ENCODE measurements around the gene ARHGAP15. TPM values are rescaled to one million over a fixed set of nuclear protein-coding genes. Genes with fewer than 3 reads are reported as not detected.

Gene ARHGAP15
- total RNA-seq, 1 donor from 2014 or later, result 18.5 TPM

- TF ChIP-seq CTCF (IDR thresholded peaks at IDR 0.05), result no peak
- DNase-seq (no peak), ATAC-seq (no peak)
- intact Hi-C loops (cut with DNase I), result no loop called here
- no peak overlapping the region for H3K27ac ChIP-seq
- no peaks in the 10 kb centered on the region for H3K9me3 ChIP-seq
- H3K4me1 ChIP-seq, result peaks cover 8% of the 10 kb centered on the region
- H3K27me3 ChIP-seq (ENCODE audit: low read depth), result no peaks in the 10 kb centered on the region
- no peak overlapping the region for H3K4me3 ChIP-seq
- no peaks in the 10 kb centered on the region for H3K36me3 ChIP-seq
These were observed 456.9 kb downstream of the ARHGAP15 start for GRCh38 chr2:143586119-143586518.

- DNase-seq (no peak), ATAC-seq (no peak)
- H3K27me3 ChIP-seq (ENCODE audit: low read depth), result no peaks in the 10 kb centered on the region
- no peaks in the 10 kb centered on the region for H3K9me3 ChIP-seq
- no peak overlapping the region for H3K4me3 ChIP-seq
- no peaks in the 10 kb centered on the region for H3K36me3 ChIP-seq
- no peaks in the 10 kb centered on the region for H3K4me1 ChIP-seq
- no peak for TF ChIP-seq CTCF (IDR thresholded peaks at IDR 0.05)
- intact Hi-C loops (cut with DNase I), result no loop called here
- H3K27ac ChIP-seq, result no peak overlapping the region
These were observed 459.5 kb downstream of the ARHGAP15 start for GRCh38 chr2:143588746-143589145.

GRCh38 chr2:143594161-143594560, 464.9 kb downstream of the ARHGAP15 start:
- Histone ChIP-seq H3K9me3 (no peaks in the 10 kb centered on the region), H3K4me1 (no peaks in the 10 kb centered on the region), H3K27ac (no peak overlapping the region), H3K4me3 (no peak overlapping the region), H3K27me3 (ENCODE audit: low read depth) (no peaks in the 10 kb centered on the region), H3K36me3 (no peaks in the 10 kb centered on the region)
- no peak for TF ChIP-seq CTCF (IDR thresholded peaks at IDR 0.05)
- ATAC-seq (no peak), DNase-seq (no peak)
- intact Hi-C loops (cut with DNase I), result no loop called here

GRCh38 chr2:143594745-143595144, 465.5 kb downstream of the ARHGAP15 start:
- TF ChIP-seq CTCF (IDR thresholded peaks at IDR 0.05), result no peak
- ATAC-seq (no peak), DNase-seq (no peak)
- Histone ChIP-seq H3K4me3 (no peak overlapping the region), H3K36me3 (no peaks in the 10 kb centered on the region), H3K9me3 (no peaks in the 10 kb centered on the region), H3K27me3 (ENCODE audit: low read depth) (no peaks in the 10 kb centered on the region), H3K4me1 (no peaks in the 10 kb centered on the region), H3K27ac (no peak overlapping the region)
- intact Hi-C loops (cut with DNase I), result no loop called here

GRCh38 chr2:143600116-143600515, 470.9 kb downstream of the ARHGAP15 start:
- intact Hi-C loops (cut with DNase I), result no loop called here
- Histone ChIP-seq H3K4me3 (no peak overlapping the region), H3K27me3 (ENCODE audit: low read depth) (no peaks in the 10 kb centered on the region), H3K4me1 (no peaks in the 10 kb centered on the region), H3K36me3 (no peaks in the 10 kb centered on the region), H3K27ac (no peak overlapping the region), H3K9me3 (no peaks in the 10 kb centered on the region)
- TF ChIP-seq CTCF (IDR thresholded peaks at IDR 0.05), result no peak
- DNase-seq (no peak), ATAC-seq (no peak)

GRCh38 chr2:143601828-143602227, 472.6 kb downstream of the ARHGAP15 start:
- TF ChIP-seq CTCF (IDR thresholded peaks at IDR 0.05), result no peak
- no peak for DNase-seq
- Histone ChIP-seq H3K27me3 (ENCODE audit: low read depth) (no peaks in the 10 kb centered on the region), H3K4me3 (no peak overlapping the region), H3K27ac (no peak overlapping the region), H3K4me1 (no peaks in the 10 kb centered on the region), H3K9me3 (no peaks in the 10 kb centered on the region), H3K36me3 (no peaks in the 10 kb centered on the region)
- no peak for ATAC-seq
- intact Hi-C loops (cut with DNase I), result no loop called here

All from lower lobe of right lung (tissue), 2 donors.